SK-N-SH (cell line): ENCODE measurements around the gene HSD3B7.

ENCODE experiments used
- CTCF ChIP-seq: fragments of 200-600 bp; sonication (generic); IDR thresholded peaks from 2 replicates; pipeline ENCODE4 v1.6.1; 2017; ENCODE audit warnings: antibody characterized with exemption, mild to moderate bottlenecking, moderate library complexity
- EP300 ChIP-seq, 2 experiments: IDR thresholded peaks; 2 replicates each; pipeline versions ENCODE4 v1.4.0 to v1.6.1; 2012; ENCODE audit warnings: borderline replicate concordance in 1 of 2, low read depth in 1 of 2, low read length in 1 of 2
- FOXM1 ChIP-seq: IDR thresholded peaks from 2 replicates; pipeline ENCODE4 v1.4.0; 2012; ENCODE audit warnings: low read depth, mild to moderate bottlenecking
- NRF1 ChIP-seq: IDR thresholded peaks from 2 replicates; pipeline ENCODE4 v1.6.1; 2012; ENCODE audit warnings: low read depth, mild to moderate bottlenecking, low read length
- POLR2AphosphoS5 ChIP-seq: IDR thresholded peaks from 2 replicates; pipeline ENCODE4 v1.6.1; 2012; ENCODE audit warnings: low read depth, low read length
- RFX5 ChIP-seq: IDR thresholded peaks from 2 replicates; pipeline ENCODE4 v1.6.1; 2012; ENCODE audit warnings: mild to moderate bottlenecking, improper control_type of control experiment, low read length
- RXRA ChIP-seq: IDR thresholded peaks from 2 replicates; pipeline ENCODE4 v1.4.0; 2012; ENCODE audit warnings: low read depth, mild to moderate bottlenecking, borderline replicate concordance
- TAF1 ChIP-seq: IDR thresholded peaks from 2 replicates; pipeline ENCODE4 v1.6.1; 2012; ENCODE audit warnings: low read depth, mild to moderate bottlenecking, low read length, moderate library complexity, borderline replicate concordance
- YY1 ChIP-seq: IDR thresholded peaks from 2 replicates; pipeline ENCODE4 v1.4.0; 2012; ENCODE audit warnings: low read depth, mild to moderate bottlenecking
- TF ChIP-seq, protein P1 (sequence below): IDR thresholded peaks from 2 replicates; pipeline ENCODE4 v1.4.0; 2012; ENCODE audit warnings: low read depth
- TF ChIP-seq, protein P2 (sequence below): IDR thresholded peaks from 2 replicates; pipeline ENCODE4 v1.6.1; 2012; ENCODE audit warnings: mild to moderate bottlenecking, low read depth, low read length, moderate library complexity

DNA sequence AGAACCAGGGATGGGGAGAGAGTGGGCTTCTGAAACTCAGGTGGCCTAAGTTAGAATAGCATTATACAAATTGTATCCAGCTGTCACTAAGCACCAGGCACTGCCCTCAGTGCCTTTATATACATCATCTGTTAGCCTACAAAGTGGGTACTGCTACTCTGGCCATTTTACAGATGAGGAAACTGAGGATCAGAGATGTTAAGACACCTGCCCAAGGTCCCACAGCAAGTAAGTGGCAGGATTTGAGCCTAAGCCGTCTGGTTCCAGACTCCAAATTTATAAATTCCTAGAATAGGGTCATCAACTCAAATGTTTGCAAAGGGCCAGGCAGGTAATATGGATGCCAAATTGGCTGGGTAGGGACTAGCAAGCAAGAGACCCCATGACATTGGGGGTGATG, 33.8 kb upstream of the HSD3B7 start:
- TF ChIP-seq CTCF = no peak
- TF ChIP-seq RXRA = no peak
- TF ChIP-seq NRF1 = no peak
- TF ChIP-seq, protein P1, sequence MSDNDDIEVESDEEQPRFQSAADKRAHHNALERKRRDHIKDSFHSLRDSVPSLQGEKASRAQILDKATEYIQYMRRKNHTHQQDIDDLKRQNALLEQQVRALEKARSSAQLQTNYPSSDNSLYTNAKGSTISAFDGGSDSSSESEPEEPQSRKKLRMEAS = no peak
- TF ChIP-seq FOXM1 = no peak
- TF ChIP-seq YY1 = no peak
- no peak for TF ChIP-seq RFX5
- no peak for TF ChIP-seq EP300 (IDR thresholded peaks at IDR 0.05; ENCODE audit: borderline replicate concordance in 1 of 2, low read depth in 1 of 2, low read length in 1 of 2)
- no peak for TF ChIP-seq POLR2AphosphoS5
- no peak for TF ChIP-seq TAF1
- TF ChIP-seq, protein P2, sequence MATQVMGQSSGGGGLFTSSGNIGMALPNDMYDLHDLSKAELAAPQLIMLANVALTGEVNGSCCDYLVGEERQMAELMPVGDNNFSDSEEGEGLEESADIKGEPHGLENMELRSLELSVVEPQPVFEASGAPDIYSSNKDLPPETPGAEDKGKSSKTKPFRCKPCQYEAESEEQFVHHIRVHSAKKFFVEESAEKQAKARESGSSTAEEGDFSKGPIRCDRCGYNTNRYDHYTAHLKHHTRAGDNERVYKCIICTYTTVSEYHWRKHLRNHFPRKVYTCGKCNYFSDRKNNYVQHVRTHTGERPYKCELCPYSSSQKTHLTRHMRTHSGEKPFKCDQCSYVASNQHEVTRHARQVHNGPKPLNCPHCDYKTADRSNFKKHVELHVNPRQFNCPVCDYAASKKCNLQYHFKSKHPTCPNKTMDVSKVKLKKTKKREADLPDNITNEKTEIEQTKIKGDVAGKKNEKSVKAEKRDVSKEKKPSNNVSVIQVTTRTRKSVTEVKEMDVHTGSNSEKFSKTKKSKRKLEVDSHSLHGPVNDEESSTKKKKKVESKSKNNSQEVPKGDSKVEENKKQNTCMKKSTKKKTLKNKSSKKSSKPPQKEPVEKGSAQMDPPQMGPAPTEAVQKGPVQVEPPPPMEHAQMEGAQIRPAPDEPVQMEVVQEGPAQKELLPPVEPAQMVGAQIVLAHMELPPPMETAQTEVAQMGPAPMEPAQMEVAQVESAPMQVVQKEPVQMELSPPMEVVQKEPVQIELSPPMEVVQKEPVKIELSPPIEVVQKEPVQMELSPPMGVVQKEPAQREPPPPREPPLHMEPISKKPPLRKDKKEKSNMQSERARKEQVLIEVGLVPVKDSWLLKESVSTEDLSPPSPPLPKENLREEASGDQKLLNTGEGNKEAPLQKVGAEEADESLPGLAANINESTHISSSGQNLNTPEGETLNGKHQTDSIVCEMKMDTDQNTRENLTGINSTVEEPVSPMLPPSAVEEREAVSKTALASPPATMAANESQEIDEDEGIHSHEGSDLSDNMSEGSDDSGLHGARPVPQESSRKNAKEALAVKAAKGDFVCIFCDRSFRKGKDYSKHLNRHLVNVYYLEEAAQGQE = no peak
